Sigmoid colon (tissue), 7 donors: ENCODE results near the gene MAS1L. TPM values are rescaled to one million over a fixed set of nuclear protein-coding genes. Genes with fewer than 3 reads are reported as not detected.

Experiments used
- DNase-seq: peaks from one replicate; pipeline ENCODE4 v3.0.0-alpha.2; 2019
- H3K27ac ChIP-seq, 4 donors: fragments of 200-600 bp; sonication (generic); one replicate each; pipeline ENCODE4 v1.5.1; 2016 to 2019; ENCODE audit warnings: mild to moderate bottlenecking in 1 of 4
- H3K27me3 ChIP-seq, 3 donors: fragments of 200-600 bp; sonication (generic); one replicate each; pipeline ENCODE4 v1.5.1; 2019; ENCODE audit warnings: mild to moderate bottlenecking in 1 of 3
- H3K36me3 ChIP-seq, 4 donors: fragments of 200-600 bp; sonication (generic); one replicate each; pipeline ENCODE4 v1.5.1; 2016 to 2019
- H3K4me1 ChIP-seq, 4 donors: fragments of 200-600 bp; sonication (generic); one replicate each; pipeline ENCODE4 v1.5.1; 2017 to 2019
- H3K4me3 ChIP-seq, 4 donors: fragments of 200-600 bp; sonication (generic); one replicate each; pipeline ENCODE4 v1.5.1; 2017 to 2019; ENCODE audit warnings: mild to moderate bottlenecking in 2 of 4, moderate library complexity in 1 of 4
- H3K9me3 ChIP-seq, 4 donors: fragments of 200-600 bp in 3 of 4; sonication (generic) in 3 of 4; one replicate each; pipeline versions ENCODE4 v1.5.1 to v1.6.1; 2013 to 2019
- CTCF ChIP-seq, 4 experiments: fragments of 450-650 bp in 3 of 4; fragments of 200-600 bp in 1 of 4; IDR thresholded peaks; one replicate each; pipeline ENCODE4 v1.5.1; 2016 to 2019; ENCODE audit warnings: antibody characterized with exemption in 4 of 4, mild to moderate bottlenecking in 3 of 4, moderate library complexity in 2 of 4
- EP300 ChIP-seq, 4 donors: sonication (generic); formaldehyde crosslinking; IDR thresholded peaks; one replicate each; pipeline ENCODE4 v1.6.1; 2017; ENCODE audit warnings: antibody characterized with exemption in 4 of 4
- POLR2A ChIP-seq, 2 donors: fragments of 450-650 bp; IDR thresholded peaks; one replicate each; pipeline ENCODE4 v1.6.1; 2016; ENCODE audit warnings: antibody characterized with exemption in 2 of 2, mild to moderate bottlenecking in 2 of 2, moderate library complexity in 2 of 2
- POLR2AphosphoS5 ChIP-seq, 4 donors: sonication (generic); formaldehyde crosslinking; IDR thresholded peaks; one replicate each; pipeline ENCODE4 v1.6.1; 2017; ENCODE audit warnings: antibody characterized with exemption in 4 of 4
- WGBS, 2 donors: extraction: QIAGEN DNeasy Blood & Tissue Kit; methylation state at CpG; one replicate each; pipeline ENCODE4 v1.1.7; 2013; 5-methylcytosine and 5-hydroxymethylcytosine counted together
- intact Hi-C: fragments of 100-400 bp; cut with DNase I; formaldehyde crosslinking; loops from one replicate; pipeline ENCODE4 v1.15.1; 2023
- polyA plus RNA-seq, 3 donors: library from polyadenylated mRNA; stranded (reverse); fragments of 200-250 nt; gene quantifications; one replicate each; pipeline ENCODE4 v1.2.3, GENCODE V29; 2013
- total RNA-seq, 4 donors: library from RNA; depleted of rRNA; stranded (reverse); fragments of >200 nt; gene quantifications; one replicate each; pipeline ENCODE4 v1.1.0, GENCODE V29; 2016
- donor health status: healthy with polysubstance abuse.
- donor health status: Bipolar disorder and iron deficiency.
- donor health status: healthy.

MAS1L gene
- total and polyA plus RNA-seq, 7 donors = not detected

GRCh38 chr6:29496961-29497360, 9.2 kb upstream of the MAS1L start:
- no peak for DNase-seq
- Histone ChIP-seq H3K27ac (no peak overlapping the region), H3K4me1 (no peaks in the 10 kb centered on the region), H3K4me3 (no peak overlapping the region), H3K27me3 (peaks cover 0 to 6% (median 0%) of the 10 kb centered on the region in 3 donors), H3K36me3 (no peaks in the 10 kb centered on the region), H3K9me3 (no peaks in the 10 kb centered on the region)
- WGBS, 2 donors = 77 to 86% methylated on average over 4 of the region's 4 CpGs
- no peak for TF ChIP-seq POLR2A (IDR thresholded peaks at IDR 0.05)
- TF ChIP-seq POLR2AphosphoS5 (IDR thresholded peaks at IDR 0.05) = no peak
- no peak for TF ChIP-seq EP300 (IDR thresholded peaks at IDR 0.05)
- no peak for TF ChIP-seq CTCF (IDR thresholded peaks at IDR 0.05)
- intact Hi-C loops = no loop called here

- intact Hi-C loops = no loop called here
- no peak for TF ChIP-seq CTCF (IDR thresholded peaks at IDR 0.05)
- TF ChIP-seq POLR2A (IDR thresholded peaks at IDR 0.05) = no peak
- TF ChIP-seq POLR2AphosphoS5 (IDR thresholded peaks at IDR 0.05) = no peak
- TF ChIP-seq EP300 (IDR thresholded peaks at IDR 0.05) = no peak
- Histone ChIP-seq H3K36me3 (no peaks in the 10 kb centered on the region), H3K27me3 (peaks cover 0 to 3% (median 0%) of the 10 kb centered on the region in 3 donors), H3K27ac (no peak overlapping the region), H3K4me1 (no peaks in the 10 kb centered on the region), H3K9me3 (no peaks in the 10 kb centered on the region), H3K4me3 (no peak overlapping the region)
- WGBS, 2 donors = 68 to 69% methylated on average over 4 of the region's 4 CpGs
- DNase-seq = no peak
Observed at GRCh38 chr6:29495571-29495970, 7.8 kb upstream of the MAS1L start.

GRCh38 chr6:29494131-29494530, 6.4 kb upstream of the MAS1L start:
- H3K4me3 ChIP-seq = no peak overlapping the region
- no peak for DNase-seq
- no peak overlapping the region for H3K27ac ChIP-seq
- intact Hi-C loops = no loop called here
- H3K9me3 ChIP-seq = no peaks in the 10 kb centered on the region
- WGBS, 2 donors = 54 to 77% methylated on average over 2 of the region's 2 CpGs
- no peaks in the 10 kb centered on the region for H3K36me3 ChIP-seq
- no peak for TF ChIP-seq EP300 (IDR thresholded peaks at IDR 0.05)
- TF ChIP-seq CTCF (IDR thresholded peaks at IDR 0.05) = no peak
- no peak for TF ChIP-seq POLR2A (IDR thresholded peaks at IDR 0.05)
- TF ChIP-seq POLR2AphosphoS5 (IDR thresholded peaks at IDR 0.05) = no peak
- no peaks in the 10 kb centered on the region for H3K27me3 ChIP-seq
- H3K4me1 ChIP-seq = no peaks in the 10 kb centered on the region

- H3K9me3 ChIP-seq = no peaks in the 10 kb centered on the region
- no peak for DNase-seq
- WGBS, 2 donors = 65 to 75% methylated on average over 2 of the region's 2 CpGs
- no peak overlapping the region for H3K27ac ChIP-seq
- H3K27me3 ChIP-seq = no peaks in the 10 kb centered on the region
- no peaks in the 10 kb centered on the region for H3K4me1 ChIP-seq
- TF ChIP-seq EP300 (IDR thresholded peaks at IDR 0.05) (no peak), POLR2A (IDR thresholded peaks at IDR 0.05) (no peak), POLR2AphosphoS5 (IDR thresholded peaks at IDR 0.05) (no peak), CTCF (IDR thresholded peaks at IDR 0.05) (no peak)
- H3K4me3 ChIP-seq = no peak overlapping the region
- no peaks in the 10 kb centered on the region for H3K36me3 ChIP-seq
- intact Hi-C loops = no loop called here
Observed at GRCh38 chr6:29493261-29493660, 5.5 kb upstream of the MAS1L start.

GRCh38 chr6:29491574-29491973, 3.8 kb upstream of the MAS1L start:
- intact Hi-C loops = no loop called here
- H3K4me3 ChIP-seq = no peak overlapping the region
- no peaks in the 10 kb centered on the region for H3K27me3 ChIP-seq
- H3K9me3 ChIP-seq = no peaks in the 10 kb centered on the region
- no peaks in the 10 kb centered on the region for H3K4me1 ChIP-seq
- 79 to 87% methylated on average over 4 of the region's 4 CpGs for WGBS, 2 donors
- TF ChIP-seq CTCF (IDR thresholded peaks at IDR 0.05) (no peak), POLR2AphosphoS5 (IDR thresholded peaks at IDR 0.05) (no peak), EP300 (IDR thresholded peaks at IDR 0.05) (no peak), POLR2A (IDR thresholded peaks at IDR 0.05) (no peak)
- no peak overlapping the region for H3K27ac ChIP-seq
- H3K36me3 ChIP-seq = no peaks in the 10 kb centered on the region
- DNase-seq = no peak
